NCI-H2196 (cell line): ENCODE results near the gene DCHS2.

Source experiments
- DNase-seq: peaks from one replicate; lab custom pipeline; 2025; ENCODE audit not compliant: unreplicated experiment; lab: John Stamatoyannopoulos, UW

Gene DCHS2

DNA sequence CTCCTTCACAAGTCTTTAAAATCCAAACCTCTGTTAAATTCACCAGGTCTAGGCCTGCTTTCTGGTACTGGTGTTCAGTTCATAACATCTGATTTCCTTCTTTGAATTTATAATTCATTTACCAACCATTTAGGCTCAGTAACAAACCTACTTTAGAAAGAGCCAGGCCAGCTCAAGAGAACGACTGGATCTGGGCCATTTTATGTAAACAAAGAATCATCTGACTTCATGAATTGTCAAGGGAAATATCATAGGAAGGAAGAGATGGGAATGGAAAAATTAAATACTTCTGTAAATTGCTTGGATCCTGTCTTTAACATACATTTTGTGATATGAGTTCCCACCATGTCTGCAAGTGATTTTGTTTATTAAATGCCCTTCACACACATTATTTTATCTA is 36.5 kb downstream of the DCHS2 start:
- no peak for DNase-seq

DNA sequence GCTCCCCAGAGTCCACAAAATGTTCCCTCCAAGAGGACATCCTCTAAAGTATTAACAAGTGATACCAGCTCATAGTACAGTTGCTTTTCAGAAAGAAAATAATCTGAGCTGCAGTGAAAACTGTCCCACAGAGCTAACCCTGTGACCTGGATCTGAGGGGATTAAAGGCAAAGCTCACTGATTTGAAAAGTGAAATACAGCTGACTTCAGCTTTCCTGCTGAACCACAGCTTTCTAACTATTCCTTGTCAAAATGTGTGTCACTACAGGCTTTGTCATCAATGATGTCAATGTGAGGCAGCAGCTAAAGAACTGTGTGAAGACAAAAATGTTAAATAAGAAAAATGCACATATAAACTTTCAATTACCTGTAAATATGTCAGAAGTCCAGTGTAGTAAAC is 36.9 kb downstream of the DCHS2 start:
- DNase-seq = no peak

DNA sequence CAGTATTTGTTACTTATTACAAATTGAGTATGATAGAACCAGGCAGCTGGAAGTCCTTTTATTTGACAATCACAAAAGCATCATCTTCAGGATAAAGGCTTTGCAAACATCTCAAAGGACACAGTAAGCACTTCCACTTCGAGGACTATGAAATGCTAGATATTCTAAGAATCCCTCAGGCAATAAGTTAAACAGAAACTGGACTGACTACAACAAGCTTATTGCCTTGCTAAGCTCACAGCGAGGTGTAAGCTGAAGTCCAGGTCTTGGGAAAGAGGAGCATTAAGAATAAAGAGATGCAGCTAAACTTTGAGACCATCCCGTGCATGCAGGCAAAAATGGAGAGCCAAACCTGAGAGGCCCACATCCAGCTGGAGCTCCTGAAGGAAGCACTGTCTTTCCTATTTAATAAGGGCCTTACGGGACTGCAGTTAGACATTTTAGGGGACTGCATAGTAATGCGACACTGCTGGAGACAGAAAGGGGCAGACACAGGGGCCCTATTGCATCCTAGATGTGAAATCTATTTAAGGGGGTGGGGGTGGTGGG is 38.7 kb downstream of the DCHS2 start:
- DNase-seq = no peak

DNA sequence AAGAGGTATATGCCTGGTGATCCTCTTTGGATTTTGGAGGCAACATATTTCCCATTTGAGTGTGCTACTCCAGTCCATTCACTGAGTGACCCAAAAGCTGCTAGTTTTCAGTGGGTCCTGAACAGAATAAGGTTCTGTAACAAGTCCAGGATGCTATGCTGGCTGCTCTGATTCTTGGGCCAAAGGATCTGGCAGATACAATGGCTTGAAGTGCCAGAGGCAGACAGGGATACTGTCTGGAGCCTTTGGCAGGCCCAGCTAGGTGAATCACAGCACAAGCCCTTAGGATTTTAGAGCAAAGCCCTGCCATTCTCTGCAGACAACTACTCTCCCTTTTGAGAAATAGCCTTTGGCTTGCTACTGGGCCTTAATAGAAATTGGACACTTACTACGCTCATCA is 40.6 kb downstream of the DCHS2 start:
- no peak for DNase-seq

GRCh38 chr4:154444958-154445357 is 46.6 kb downstream of the DCHS2 start:
- no peak for DNase-seq

- DNase-seq = no peak
Observed at GRCh38 chr4:154441982-154442381, 49.6 kb downstream of the DCHS2 start.

- DNase-seq = no peak
Observed at GRCh38 chr4:154441124-154441523, 50.5 kb downstream of the DCHS2 start.

DNA sequence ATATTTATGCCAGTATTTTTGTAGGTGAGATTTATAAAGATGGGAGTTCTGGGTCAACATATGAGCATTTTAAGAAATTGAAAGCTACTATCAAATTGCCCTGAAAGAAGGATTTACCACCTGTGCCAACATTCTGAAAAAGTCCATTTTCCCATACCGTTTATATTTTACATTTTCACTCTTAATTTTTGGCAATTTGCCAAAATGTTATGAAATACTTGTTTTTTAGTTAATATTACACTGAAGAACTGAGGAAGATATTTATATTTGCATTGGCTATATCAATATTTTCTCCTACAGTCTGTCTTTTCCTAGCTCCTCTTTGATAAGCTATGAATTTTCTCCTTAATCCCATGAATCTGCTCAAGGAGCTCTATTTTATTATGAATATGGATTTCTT is 52.4 kb downstream of the DCHS2 start:
- no peak for DNase-seq

GRCh38 chr4:154435895-154436294 is 55.7 kb downstream of the DCHS2 start:
- DNase-seq = no peak

- DNase-seq = no peak
Observed at GRCh38 chr4:154433543-154433942, 58.1 kb downstream of the DCHS2 start.

GRCh38 chr4:154429176-154429575 is 62.4 kb downstream of the DCHS2 start:
- DNase-seq = no peak

DNA sequence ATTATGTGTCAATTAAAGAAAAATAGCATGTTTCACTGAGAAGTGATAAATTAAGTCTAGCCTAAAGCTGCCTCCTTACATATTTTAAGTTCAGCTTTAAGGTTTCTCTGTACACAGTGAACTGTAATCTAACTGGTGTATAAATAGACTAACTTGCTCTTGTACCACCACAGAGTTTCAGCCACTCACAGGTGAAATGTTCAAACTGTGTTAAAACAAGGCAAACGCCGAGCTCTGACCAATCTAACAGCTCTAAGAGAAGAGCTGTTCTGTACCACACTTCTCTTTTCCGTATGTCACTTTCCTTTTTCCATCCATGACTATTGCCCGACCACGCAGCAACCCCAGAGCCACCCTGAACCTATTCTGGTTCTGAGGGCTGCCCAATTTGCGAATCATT is 64.5 kb downstream of the DCHS2 start:
- DNase-seq = no peak

- no peak for DNase-seq
Observed at GRCh38 chr4:154425514-154425913, 66.1 kb downstream of the DCHS2 start.

- DNase-seq = no peak
Observed at GRCh38 chr4:154424810-154425484, 66.7 kb downstream of the DCHS2 start.

GRCh38 chr4:154422152-154422551 is 69.4 kb downstream of the DCHS2 start:
- DNase-seq = no peak

- DNase-seq = no peak
Observed at GRCh38 chr4:154421618-154422017, 70.0 kb downstream of the DCHS2 start.

- no peak for DNase-seq
Observed at GRCh38 chr4:154417373-154417673, 74.3 kb downstream of the DCHS2 start.

GRCh38 chr4:154416190-154416547 is 75.4 kb downstream of the DCHS2 start:
- no peak for DNase-seq

- DNase-seq = no peak
Observed at GRCh38 chr4:154415313-154415712, 76.3 kb downstream of the DCHS2 start.

DNA sequence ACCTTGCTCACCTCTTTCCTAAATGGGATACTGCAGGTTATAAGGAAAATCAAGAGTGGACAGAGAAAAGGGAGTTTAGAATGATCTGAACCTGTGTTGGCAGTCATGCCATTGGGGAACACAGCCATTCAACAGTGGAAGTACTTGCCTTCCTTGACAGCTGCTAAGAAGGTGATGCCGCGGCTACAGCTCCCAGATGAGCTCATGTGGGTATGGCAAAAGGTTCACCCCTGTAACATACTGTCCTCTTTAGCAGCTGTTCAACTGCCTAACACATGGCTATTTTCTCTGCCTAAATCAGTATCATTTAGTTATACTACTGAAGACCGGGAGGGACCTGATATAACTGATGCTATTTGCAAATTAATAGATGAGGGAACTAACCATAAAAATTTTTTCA is 76.8 kb downstream of the DCHS2 start:
- DNase-seq = no peak

GRCh38 chr4:154414371-154414770 is 77.2 kb downstream of the DCHS2 start:
- DNase-seq = no peak

- no peak for DNase-seq
Observed at GRCh38 chr4:154407443-154407842, 84.2 kb downstream of the DCHS2 start.

DNA sequence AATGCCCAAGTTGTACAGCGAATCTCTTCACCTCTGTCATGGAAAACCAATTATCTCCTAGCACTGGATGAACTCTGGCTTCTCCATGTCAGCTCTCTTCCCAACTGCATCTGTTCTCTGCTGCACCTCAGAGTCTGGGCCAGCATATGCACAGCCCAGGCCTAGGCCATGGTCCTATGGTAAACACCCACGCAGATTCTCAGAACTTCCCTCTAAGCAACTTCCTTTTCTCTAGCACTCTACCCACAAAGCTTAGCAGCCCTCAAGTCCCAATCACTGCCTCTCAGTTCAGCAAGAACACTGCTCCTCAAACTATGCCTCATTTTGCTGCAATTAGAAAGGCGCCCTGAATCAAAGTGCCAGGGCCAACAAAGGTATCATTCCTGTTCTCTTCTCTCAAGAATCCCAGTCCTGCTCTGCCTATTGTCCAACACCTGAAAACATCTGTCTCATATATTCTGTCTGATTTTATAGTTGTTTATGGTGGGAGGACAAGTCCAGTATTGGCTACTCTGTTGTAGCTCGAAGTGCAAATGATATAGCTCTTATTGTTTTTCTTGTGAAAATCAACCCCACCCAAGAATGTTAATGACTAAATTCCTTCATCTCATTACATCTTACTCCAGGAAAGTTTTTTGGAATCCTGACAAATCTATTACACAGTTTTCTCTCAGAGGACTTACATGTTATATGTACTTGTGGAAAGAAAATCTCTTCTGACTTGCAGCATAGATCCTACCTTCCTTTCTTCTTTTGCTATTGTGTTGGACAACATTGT is 85.4 kb downstream of the DCHS2 start:
- no peak for DNase-seq
